Neural cell (in vitro differentiated cells): Measurements from ENCODE around the gene SHTN1. TPM values are rescaled to one million over a fixed set of nuclear protein-coding genes. Genes with fewer than 3 reads are reported as not detected.

Experiments used
- H2AFZ ChIP-seq: fragments of 200-600, 300-800 bp; sonication (generic), shearing (Covaris generic); 2 replicates; pipeline ENCODE4 v1.6.0; 2014; ENCODE audit warnings: low read depth, mild to moderate bottlenecking, antibody characterized with exemption, low read length, moderate library complexity
- H3F3A ChIP-seq: fragments of 200-600 bp; shearing (Covaris generic); 2 replicates; pipeline ENCODE4 v1.6.1; 2016; ENCODE audit warnings: mild to moderate bottlenecking, moderate library complexity, mixed read lengths, antibody characterized with exemption, low read length; ENCODE audit not compliant: insufficient read depth, poor library complexity, severe bottlenecking
- H3K27ac ChIP-seq: fragments of 200-600, 300-800 bp; sonication (generic), shearing (Covaris generic); 2 replicates; pipeline ENCODE4 v1.5.1; 2014; ENCODE audit warnings: mild to moderate bottlenecking, low read length, moderate library complexity
- H3K27me3 ChIP-seq: fragments of 300-800, 200-600 bp; sonication (generic), shearing (Covaris generic); 2 replicates; pipeline ENCODE4 v1.6.0; 2014; ENCODE audit warnings: mild to moderate bottlenecking, low read depth, low read length, moderate library complexity; ENCODE audit not compliant: insufficient read depth
- H3K36me3 ChIP-seq: fragments of 300-800, 200-600 bp; sonication (generic), shearing (Covaris generic); 2 replicates; pipeline ENCODE4 v1.5.1; 2014; ENCODE audit warnings: mild to moderate bottlenecking, antibody characterized with exemption, low read length, moderate library complexity; ENCODE audit not compliant: insufficient read depth
- H3K4me2 ChIP-seq: fragments of 300-800, 200-600 bp; sonication (generic), shearing (Covaris generic); 2 replicates; pipeline ENCODE4 v1.6.0; 2014; ENCODE audit warnings: mild to moderate bottlenecking, low read length
- H3K4me3 ChIP-seq: fragments of 300-800, 200-600 bp; sonication (generic), shearing (Covaris generic); 2 replicates; pipeline ENCODE4 v1.5.1; 2014; ENCODE audit warnings: mild to moderate bottlenecking, low read length, moderate library complexity
- H3K79me2 ChIP-seq: fragments of 200-600 bp; shearing (Covaris generic); replicated peaks from 2 replicates; pipeline ENCODE4 v1.6.0; 2014; ENCODE audit warnings: mild to moderate bottlenecking, low read length, moderate library complexity; ENCODE audit not compliant: insufficient read depth
- H3K9ac ChIP-seq: fragments of 300-800, 200-600 bp; sonication (generic), shearing (Covaris generic); 2 replicates; pipeline ENCODE4 v1.6.1; 2016; ENCODE audit warnings: mild to moderate bottlenecking, low read length, mixed read lengths
- H3K9me2 ChIP-seq: fragments of 200-600 bp; shearing (Covaris generic); 2 replicates; pipeline ENCODE4 v1.6.1; 2016; ENCODE audit warnings: mild to moderate bottlenecking, low read length, mixed read lengths; ENCODE audit not compliant: insufficient read depth
- H3K9me3 ChIP-seq: fragments of 200-600, 300-800 bp; sonication (generic), shearing (Covaris generic); 2 replicates; pipeline ENCODE4 v1.6.1; 2016; ENCODE audit warnings: mild to moderate bottlenecking, mixed run types, low read length, moderate library complexity, mixed read lengths
- H4K20me1 ChIP-seq: fragments of 200-600 bp; shearing (Covaris generic); 2 replicates; pipeline ENCODE4 v1.6.1; 2016; ENCODE audit warnings: mild to moderate bottlenecking, mixed run types; ENCODE audit not compliant: insufficient read depth
- EP300 ChIP-seq: fragments of 450-650 bp; conservative IDR thresholded peaks from 2 replicates; pipeline ENCODE4 v1.6.1; 2014; ENCODE audit warnings: antibody characterized with exemption, mild to moderate bottlenecking, moderate library complexity; ENCODE audit not compliant: poor library complexity, severe bottlenecking
- EZH2 ChIP-seq: fragments of 200-600, 300-800 bp; shearing (Covaris generic), sonication (generic); IDR thresholded peaks from 2 replicates; pipeline ENCODE4 v1.6.1; 2014; ENCODE audit warnings: antibody characterized with exemption, low read length, borderline replicate concordance, mild to moderate bottlenecking; ENCODE audit not compliant: insufficient read depth, poor library complexity, severe bottlenecking
- MXI1 ChIP-seq: fragments of 450-650 bp; conservative IDR thresholded peaks from 2 replicates; pipeline ENCODE4 v1.6.1; 2014; ENCODE audit warnings: antibody characterized with exemption, mild to moderate bottlenecking; ENCODE audit not compliant: poor library complexity, severe bottlenecking
- POLR2AphosphoS5 ChIP-seq: IDR thresholded peaks from 2 replicates; pipeline ENCODE4 v1.6.1; 2012
- RAD21 ChIP-seq: fragments of 450-650 bp; conservative IDR thresholded peaks from 2 replicates; pipeline ENCODE4 v1.6.1; 2014; ENCODE audit warnings: antibody characterized with exemption, mild to moderate bottlenecking, moderate library complexity
- SMC3 ChIP-seq: fragments of 450-650 bp; conservative IDR thresholded peaks from 2 replicates; pipeline ENCODE4 v1.6.1; 2014; ENCODE audit warnings: antibody characterized with exemption, mild to moderate bottlenecking, moderate library complexity; ENCODE audit not compliant: poor library complexity
- TAF1 ChIP-seq: IDR thresholded peaks from 2 replicates; pipeline ENCODE4 v1.6.1; 2012; ENCODE audit warnings: low read depth
- polyA plus RNA-seq: library from polyadenylated mRNA; depleted of rRNA; stranded (reverse); fragments of >200 nt; gene quantifications from 2 replicates; pipeline ENCODE4 v1.2.3, GENCODE V29; 2014
- TF ChIP-seq, protein P1 (sequence below): fragments of 450-650 bp; IDR thresholded peaks from 2 replicates; pipeline ENCODE4 v1.5.1; 2014; ENCODE audit warnings: antibody characterized with exemption, mild to moderate bottlenecking, moderate library complexity; ENCODE audit not compliant: poor library complexity, severe bottlenecking
- TF ChIP-seq, protein P2 (sequence below): IDR thresholded peaks from 2 replicates; pipeline ENCODE4 v1.6.1; 2012; ENCODE audit warnings: borderline replicate concordance

The SHTN1 gene
- polyA plus RNA-seq, 1 donor from 2014 or later: 55.8 TPM

DNA sequence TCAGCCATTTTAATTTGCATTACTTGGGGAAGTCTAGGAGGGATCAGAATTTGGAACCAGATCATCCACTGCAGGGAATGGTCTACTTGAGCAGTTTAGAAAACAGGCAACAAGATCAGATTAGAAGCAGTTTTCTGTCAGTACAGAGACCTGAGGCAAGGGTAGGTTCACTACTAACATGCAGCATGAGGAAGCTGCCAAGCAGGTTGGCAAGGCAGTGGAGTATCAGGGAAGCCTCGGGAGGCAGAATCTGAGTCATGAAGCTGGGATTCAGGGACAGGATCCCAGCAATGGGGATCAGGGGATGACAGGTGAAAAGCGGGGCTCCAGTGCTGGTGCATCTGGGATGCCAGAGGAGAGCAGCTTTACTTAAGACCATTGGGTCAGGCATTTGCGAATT is 127.6 kb downstream of the SHTN1 start:
- no peaks in the 10 kb centered on the region for H3F3A ChIP-seq
- H3K4me3 ChIP-seq: no peak overlapping the region
- TF ChIP-seq, protein P1, sequence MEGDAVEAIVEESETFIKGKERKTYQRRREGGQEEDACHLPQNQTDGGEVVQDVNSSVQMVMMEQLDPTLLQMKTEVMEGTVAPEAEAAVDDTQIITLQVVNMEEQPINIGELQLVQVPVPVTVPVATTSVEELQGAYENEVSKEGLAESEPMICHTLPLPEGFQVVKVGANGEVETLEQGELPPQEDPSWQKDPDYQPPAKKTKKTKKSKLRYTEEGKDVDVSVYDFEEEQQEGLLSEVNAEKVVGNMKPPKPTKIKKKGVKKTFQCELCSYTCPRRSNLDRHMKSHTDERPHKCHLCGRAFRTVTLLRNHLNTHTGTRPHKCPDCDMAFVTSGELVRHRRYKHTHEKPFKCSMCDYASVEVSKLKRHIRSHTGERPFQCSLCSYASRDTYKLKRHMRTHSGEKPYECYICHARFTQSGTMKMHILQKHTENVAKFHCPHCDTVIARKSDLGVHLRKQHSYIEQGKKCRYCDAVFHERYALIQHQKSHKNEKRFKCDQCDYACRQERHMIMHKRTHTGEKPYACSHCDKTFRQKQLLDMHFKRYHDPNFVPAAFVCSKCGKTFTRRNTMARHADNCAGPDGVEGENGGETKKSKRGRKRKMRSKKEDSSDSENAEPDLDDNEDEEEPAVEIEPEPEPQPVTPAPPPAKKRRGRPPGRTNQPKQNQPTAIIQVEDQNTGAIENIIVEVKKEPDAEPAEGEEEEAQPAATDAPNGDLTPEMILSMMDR: no peak
- no peak for TF ChIP-seq SMC3
- no peak for TF ChIP-seq EP300
- TF ChIP-seq MXI1: no peak
- TF ChIP-seq, protein P2, sequence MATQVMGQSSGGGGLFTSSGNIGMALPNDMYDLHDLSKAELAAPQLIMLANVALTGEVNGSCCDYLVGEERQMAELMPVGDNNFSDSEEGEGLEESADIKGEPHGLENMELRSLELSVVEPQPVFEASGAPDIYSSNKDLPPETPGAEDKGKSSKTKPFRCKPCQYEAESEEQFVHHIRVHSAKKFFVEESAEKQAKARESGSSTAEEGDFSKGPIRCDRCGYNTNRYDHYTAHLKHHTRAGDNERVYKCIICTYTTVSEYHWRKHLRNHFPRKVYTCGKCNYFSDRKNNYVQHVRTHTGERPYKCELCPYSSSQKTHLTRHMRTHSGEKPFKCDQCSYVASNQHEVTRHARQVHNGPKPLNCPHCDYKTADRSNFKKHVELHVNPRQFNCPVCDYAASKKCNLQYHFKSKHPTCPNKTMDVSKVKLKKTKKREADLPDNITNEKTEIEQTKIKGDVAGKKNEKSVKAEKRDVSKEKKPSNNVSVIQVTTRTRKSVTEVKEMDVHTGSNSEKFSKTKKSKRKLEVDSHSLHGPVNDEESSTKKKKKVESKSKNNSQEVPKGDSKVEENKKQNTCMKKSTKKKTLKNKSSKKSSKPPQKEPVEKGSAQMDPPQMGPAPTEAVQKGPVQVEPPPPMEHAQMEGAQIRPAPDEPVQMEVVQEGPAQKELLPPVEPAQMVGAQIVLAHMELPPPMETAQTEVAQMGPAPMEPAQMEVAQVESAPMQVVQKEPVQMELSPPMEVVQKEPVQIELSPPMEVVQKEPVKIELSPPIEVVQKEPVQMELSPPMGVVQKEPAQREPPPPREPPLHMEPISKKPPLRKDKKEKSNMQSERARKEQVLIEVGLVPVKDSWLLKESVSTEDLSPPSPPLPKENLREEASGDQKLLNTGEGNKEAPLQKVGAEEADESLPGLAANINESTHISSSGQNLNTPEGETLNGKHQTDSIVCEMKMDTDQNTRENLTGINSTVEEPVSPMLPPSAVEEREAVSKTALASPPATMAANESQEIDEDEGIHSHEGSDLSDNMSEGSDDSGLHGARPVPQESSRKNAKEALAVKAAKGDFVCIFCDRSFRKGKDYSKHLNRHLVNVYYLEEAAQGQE: no peak
- TF ChIP-seq TAF1: no peak
- no peak for TF ChIP-seq EZH2
- no peak for TF ChIP-seq RAD21
- H3K9me2 ChIP-seq: no peaks in the 10 kb centered on the region
- no peak overlapping the region for H3K9ac ChIP-seq
- H2AFZ ChIP-seq: no peak overlapping the region
- no peak overlapping the region for H3K27ac ChIP-seq
- no peaks in the 10 kb centered on the region for H3K27me3 ChIP-seq
- H4K20me1 ChIP-seq: no peaks in the 10 kb centered on the region
- H3K36me3 ChIP-seq: no peaks in the 10 kb centered on the region
- H3K79me2 ChIP-seq: no peaks in the 10 kb centered on the region
- H3K9me3 ChIP-seq: no peaks in the 10 kb centered on the region
- no peak overlapping the region for H3K4me2 ChIP-seq

DNA sequence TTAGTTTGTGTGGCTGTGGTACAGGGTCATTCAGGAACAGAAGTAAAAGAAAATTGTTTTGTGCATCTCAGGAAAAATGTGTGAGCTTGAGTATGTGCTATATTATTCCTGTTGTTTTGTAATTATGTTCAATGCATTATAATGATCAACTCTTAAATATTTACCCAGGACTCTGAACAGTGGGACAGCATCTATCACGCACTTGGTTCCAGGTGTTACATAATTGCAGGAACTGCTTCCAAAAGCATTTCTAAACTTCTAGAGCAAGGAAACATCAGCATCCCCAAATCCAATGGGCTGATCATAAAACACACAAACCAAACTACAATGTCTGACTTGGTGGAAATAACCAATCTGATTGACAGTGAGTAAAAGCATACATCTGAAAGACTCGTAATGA is 129.1 kb downstream of the SHTN1 start:
- TF ChIP-seq SMC3 (no peak), POLR2AphosphoS5 (no peak), RAD21 (no peak), TAF1 (no peak)
- H4K20me1 ChIP-seq: no peaks in the 10 kb centered on the region

DNA sequence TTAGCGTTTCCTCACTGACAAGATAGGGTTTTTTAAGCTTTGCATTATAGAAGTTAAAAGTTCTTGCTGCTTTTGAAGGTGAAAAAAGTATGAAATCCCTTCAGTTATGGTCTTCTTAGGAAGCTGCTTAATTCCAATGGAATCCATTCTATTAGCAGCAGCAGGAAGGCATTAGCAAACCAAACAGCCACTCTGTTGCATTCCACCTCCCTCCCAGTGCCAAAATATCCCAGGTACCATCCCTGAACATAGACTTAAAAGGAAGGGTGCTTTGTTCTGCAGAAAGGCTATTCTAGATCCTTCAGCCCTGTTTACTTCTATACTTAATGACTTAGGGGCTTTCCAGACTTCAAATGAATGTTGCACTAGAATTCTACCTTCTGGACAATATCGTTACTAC is 131.9 kb downstream of the SHTN1 start:
- TF ChIP-seq, protein P1: no peak
- TF ChIP-seq EP300: no peak
- TF ChIP-seq TAF1: no peak
- no peak for TF ChIP-seq SMC3
- no peak for TF ChIP-seq RAD21
- TF ChIP-seq EZH2: no peak
- TF ChIP-seq, protein P2: no peak
- TF ChIP-seq MXI1: no peak
- TF ChIP-seq POLR2AphosphoS5: no peak
- Histone ChIP-seq H3K9me3 (no peaks in the 10 kb centered on the region), H2AFZ (no peak overlapping the region), H3K4me2 (no peak overlapping the region), H3K4me3 (no peak overlapping the region), H3K27me3 (no peaks in the 10 kb centered on the region), H3K79me2 (no peaks in the 10 kb centered on the region), H3K27ac (no peak overlapping the region), H3F3A (no peaks in the 10 kb centered on the region), H4K20me1 (no peaks in the 10 kb centered on the region), H3K9me2 (no peaks in the 10 kb centered on the region), H3K9ac (no peak overlapping the region), H3K36me3 (no peaks in the 10 kb centered on the region)

More for the DNA sequence above, 129.1 kb downstream of the SHTN1 start:
- H3K9ac ChIP-seq: no peak overlapping the region
- H3K79me2 ChIP-seq: no peaks in the 10 kb centered on the region
- no peak overlapping the region for H3K4me2 ChIP-seq
- no peaks in the 10 kb centered on the region for H3K9me2 ChIP-seq
- no peak overlapping the region for H3K27ac ChIP-seq
- H3K36me3 ChIP-seq: no peaks in the 10 kb centered on the region
- no peaks in the 10 kb centered on the region for H3K9me3 ChIP-seq
- H3K4me3 ChIP-seq: no peak overlapping the region
- no peaks in the 10 kb centered on the region for H3F3A ChIP-seq
- no peaks in the 10 kb centered on the region for H3K27me3 ChIP-seq
- H2AFZ ChIP-seq: no peak overlapping the region
